GM18499 (cell line): Measurements from ENCODE around the gene LRIG3.
"Not testable (repeated sequence)": the region's sequence is repeated elsewhere in the genome, so short reads cannot be mapped to it uniquely, and the experiment has no call there.

Source experiments
- ATAC-seq: cut with Tn5 transposase; IDR thresholded peaks from one replicate; pipeline ENCODE4 v1.9.1; 2021; ENCODE audit warnings: moderate number of reproducible peaks; ENCODE audit not compliant: insufficient read depth, unreplicated experiment

The LRIG3 gene

GRCh38 chr12:58914457-58914856 is 5.8 kb downstream of the LRIG3 start:
- no peak for ATAC-seq

GRCh38 chr12:58907391-58907790 is 12.9 kb downstream of the LRIG3 start:
- ATAC-seq, result no peak

GRCh38 chr12:58906917-58907316 is 13.4 kb downstream of the LRIG3 start:
- ATAC-seq, result no peak

- ATAC-seq, result no peak
Observed at GRCh38 chr12:58905422-58905821, 14.9 kb downstream of the LRIG3 start.

- not testable (repeated sequence) for ATAC-seq
Observed at GRCh38 chr12:58902726-58903125, 17.6 kb downstream of the LRIG3 start.

- ATAC-seq, result no peak
Observed at GRCh38 chr12:58901664-58902063, 18.6 kb downstream of the LRIG3 start.

DNA sequence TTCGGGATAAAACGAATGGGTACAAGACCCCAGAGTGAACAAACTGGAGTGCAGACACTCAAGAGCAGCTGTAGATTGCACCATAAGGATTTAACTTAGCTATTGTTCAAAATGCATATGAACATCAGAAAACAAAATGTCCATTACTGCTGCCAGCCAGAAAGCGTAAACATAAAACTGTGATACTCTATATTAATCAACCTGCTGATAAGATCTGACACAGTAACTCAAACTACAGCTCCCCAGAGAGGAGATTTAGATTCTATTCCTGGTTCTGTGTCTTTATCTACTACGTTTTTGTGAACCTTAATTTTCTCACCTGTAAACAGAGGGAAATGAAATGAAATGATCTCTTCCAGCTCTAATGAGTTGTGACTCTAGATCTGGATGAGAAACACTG is 22.3 kb downstream of the LRIG3 start:
- ATAC-seq, result no peak

DNA sequence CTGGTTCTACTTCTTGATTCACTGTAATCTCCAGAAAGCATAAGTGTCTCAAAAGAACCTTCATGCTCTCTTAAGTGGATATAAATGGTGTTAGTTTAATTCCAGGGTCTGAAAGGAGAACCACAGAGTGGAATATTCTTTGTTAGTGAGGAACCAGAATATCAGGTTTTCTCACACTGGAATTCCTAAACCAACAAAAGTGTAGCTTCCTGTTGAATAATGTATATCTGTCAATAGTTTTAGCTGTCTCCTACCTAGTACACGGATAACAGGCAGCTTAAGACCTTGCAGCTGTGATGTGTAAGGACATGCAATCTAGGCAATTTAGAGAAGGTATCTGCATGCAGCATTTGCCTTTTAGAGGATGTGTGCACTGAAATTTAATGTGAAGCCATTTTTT is 24.0 kb downstream of the LRIG3 start:
- no peak for ATAC-seq

DNA sequence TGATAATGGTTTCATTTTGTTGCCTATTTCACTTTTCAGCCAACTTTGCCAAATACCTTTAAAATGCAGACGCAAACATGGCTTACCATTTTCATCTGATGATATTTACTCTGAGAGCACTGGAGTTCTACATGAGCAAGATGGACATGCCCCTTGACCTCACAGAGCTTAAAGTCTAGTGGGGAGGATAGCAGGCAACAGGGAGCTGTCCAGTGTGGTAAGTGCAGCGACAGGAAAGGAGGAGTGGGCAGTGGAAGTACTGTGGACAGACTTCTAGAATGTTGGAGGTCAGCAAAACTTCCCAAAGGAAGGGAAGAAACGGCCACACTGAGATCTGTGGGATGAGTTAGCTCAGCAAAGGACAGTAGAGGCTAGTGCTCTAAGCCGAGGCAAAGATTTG is 25.3 kb downstream of the LRIG3 start:
- ATAC-seq, result no peak

GRCh38 chr12:58894040-58894439 is 26.3 kb downstream of the LRIG3 start:
- ATAC-seq, result no peak

GRCh38 chr12:58893495-58893894 is 26.8 kb downstream of the LRIG3 start:
- no peak for ATAC-seq

DNA sequence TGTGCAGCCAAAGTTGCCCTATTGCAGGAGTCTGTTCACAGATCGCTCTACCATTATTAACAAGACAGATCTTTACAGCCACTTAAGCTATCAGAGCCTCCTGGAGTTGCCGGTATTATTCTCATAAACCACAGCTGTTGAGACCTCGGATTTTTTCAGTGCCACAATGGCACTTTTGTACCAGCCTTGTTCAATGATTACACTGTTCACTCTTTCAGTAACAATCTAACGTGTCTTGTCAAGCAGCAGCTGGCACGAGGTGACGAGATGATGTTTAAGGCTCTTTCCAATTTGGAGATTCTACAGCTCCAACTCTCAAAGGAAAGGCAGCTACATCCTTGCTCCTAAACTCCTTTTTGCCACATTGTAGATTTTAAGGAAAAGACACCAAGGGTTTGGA is 30.7 kb downstream of the LRIG3 start:
- ATAC-seq, result no peak

DNA sequence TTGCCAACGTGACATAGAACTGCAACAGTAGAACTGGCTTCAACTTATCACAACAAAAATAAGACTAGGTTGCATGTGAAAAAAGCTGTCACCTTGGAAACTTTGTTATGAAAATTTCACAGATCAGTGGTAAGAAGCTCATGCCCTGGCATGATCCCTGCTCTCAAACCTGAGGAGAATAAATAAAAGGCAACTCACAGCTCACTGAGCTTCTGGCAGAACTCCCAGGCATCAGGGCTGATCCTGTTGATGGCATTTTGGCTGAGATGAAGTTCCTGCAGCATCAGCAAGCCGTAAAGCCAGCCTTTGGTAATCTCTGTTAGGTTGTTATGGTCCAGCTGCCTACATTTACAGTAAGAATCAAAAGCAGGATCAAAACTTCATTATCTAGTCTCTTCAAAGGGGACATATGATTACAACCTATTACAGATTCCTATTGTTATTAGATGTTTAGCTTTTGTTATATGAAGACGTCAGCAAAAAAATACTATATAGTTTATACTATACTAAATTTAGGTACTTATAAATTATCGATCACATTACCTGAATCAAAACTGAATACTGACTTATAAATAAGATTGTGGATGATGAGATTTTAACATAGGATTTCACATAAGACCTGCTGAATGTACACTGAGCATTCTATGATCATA is 32.0 kb downstream of the LRIG3 start:
- ATAC-seq, result no peak

DNA sequence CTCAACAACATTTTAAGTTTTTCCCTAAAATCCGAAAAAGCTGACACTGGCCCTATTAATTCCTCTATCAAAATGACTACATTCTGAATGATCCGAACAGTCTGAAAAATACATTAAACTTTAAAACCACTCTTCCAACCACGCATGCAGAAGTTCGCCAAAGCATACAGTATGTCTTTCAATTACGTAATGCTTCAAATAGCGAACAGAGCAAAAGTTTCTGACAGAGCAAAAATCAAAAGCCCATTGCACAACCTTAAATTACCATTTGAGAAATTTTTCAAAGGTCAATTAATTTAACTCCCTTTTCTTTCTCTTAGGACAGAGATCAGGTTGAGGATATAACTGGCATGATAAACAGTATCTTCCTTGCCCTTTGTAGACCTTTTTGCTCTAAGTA is 33.2 kb downstream of the LRIG3 start:
- no peak for ATAC-seq

- no peak for ATAC-seq
Observed at GRCh38 chr12:58886474-58886873, 33.8 kb downstream of the LRIG3 start.

- ATAC-seq, result no peak
Observed at GRCh38 chr12:58884916-58885315, 35.4 kb downstream of the LRIG3 start.

DNA sequence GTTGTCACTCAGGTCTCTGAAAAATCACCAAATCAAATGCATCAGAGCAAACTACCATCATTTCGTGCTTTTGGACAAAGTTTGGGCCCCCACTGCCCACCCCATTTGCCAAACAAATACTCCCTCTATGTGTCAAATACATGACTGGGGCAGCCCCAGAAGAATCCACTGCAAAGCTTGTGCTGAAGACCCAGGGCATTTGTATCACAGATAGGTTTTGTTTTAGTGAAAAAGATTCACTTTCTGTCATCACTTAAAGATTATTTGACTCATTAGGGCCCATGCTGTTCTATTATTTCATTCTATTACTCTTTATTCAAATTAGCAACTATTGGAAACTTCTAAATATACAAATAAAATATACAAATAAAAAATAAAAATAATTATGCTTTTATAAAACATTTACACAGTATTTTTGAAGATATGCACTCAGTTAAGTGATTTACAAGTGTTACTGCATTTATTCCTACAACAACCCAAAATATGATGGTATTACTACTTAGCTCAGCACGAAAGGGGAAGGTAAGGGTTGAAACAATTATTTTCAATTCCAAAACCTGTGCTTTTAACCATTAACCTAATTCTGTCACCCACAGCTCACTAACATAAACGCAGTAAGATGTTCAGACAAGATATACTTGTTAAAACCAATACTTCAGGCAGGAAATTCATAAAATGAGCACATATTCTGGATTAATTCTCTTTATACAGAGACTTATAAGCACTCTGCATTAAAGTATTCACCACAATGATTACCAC is 36.5 kb downstream of the LRIG3 start:
- no peak for ATAC-seq

DNA sequence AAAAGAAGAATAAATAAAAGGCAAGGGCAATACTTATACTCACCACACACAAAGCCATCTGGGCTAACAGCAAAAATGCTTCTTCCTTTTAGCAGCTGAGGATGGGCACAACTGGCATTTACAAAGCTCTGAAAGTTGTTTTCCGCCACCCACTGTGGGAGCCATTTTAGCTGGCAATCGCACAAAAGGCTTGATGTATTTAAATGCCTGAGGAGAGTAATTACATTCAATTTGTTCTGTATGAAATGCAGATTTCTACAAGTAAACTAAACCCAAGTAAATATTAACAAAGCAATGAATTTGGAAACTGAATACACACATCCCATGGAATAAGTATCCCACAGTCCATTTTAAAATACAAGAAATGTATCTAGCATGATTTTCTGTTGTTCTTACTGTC is 37.5 kb downstream of the LRIG3 start:
- no peak for ATAC-seq

- ATAC-seq, result no peak
Observed at GRCh38 chr12:58881816-58882215, 38.5 kb downstream of the LRIG3 start.

- ATAC-seq, result no peak
Observed at GRCh38 chr12:58880639-58881038, 39.7 kb downstream of the LRIG3 start.

- ATAC-seq, result no peak
Observed at GRCh38 chr12:58877243-58877743, 43.0 kb downstream of the LRIG3 start.

DNA sequence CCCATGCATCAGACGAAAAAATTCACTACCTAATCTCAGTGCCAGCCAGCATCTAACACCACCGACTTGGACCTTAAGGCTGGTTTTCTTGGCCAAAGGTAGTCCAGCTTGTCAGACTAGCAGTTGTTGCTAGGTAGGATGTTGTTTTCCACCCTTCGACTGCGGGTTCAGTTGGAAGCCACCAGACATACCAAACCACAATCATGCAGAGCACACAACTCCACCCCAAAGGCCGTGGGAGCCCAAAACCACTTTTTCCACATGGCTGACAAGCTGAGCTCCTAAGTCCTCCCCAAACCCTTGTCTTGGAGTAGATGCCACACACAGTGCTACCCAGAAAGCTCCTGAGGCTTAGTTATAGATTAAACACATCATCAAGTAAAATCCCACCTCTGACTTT is 46.8 kb downstream of the LRIG3 start:
- no peak for ATAC-seq
